ENCODE results near the gene TRIM63.
A peak's percentile ranks its signal among the peaks of the same experiment; 100 is the strongest.

The TRIM63 gene

GRCh38 chr1:26053718-26054560, 13.5 kb downstream of the TRIM63 start:
- no peak for DNase-seq

DNA sequence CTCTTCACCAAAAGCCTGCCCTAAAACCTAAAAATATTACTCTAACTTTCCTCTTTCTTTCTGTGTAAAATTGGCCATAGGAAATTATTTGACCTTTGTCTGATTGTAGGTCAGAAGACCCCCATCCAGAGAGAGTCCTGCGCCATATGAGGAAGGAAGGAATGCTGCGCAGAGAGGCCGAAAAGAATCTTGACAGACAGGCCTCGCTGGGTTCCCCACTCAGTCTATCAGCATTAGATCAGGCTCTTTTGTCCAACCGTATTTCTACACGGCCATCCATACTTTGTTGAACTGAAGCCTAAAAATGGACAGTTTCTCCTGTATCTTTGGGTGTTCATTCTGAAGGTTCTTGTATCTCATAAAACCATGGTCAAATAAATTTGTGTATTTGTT, 17.2 kb downstream of the TRIM63 start:
- no peak for DNase-seq

DNA sequence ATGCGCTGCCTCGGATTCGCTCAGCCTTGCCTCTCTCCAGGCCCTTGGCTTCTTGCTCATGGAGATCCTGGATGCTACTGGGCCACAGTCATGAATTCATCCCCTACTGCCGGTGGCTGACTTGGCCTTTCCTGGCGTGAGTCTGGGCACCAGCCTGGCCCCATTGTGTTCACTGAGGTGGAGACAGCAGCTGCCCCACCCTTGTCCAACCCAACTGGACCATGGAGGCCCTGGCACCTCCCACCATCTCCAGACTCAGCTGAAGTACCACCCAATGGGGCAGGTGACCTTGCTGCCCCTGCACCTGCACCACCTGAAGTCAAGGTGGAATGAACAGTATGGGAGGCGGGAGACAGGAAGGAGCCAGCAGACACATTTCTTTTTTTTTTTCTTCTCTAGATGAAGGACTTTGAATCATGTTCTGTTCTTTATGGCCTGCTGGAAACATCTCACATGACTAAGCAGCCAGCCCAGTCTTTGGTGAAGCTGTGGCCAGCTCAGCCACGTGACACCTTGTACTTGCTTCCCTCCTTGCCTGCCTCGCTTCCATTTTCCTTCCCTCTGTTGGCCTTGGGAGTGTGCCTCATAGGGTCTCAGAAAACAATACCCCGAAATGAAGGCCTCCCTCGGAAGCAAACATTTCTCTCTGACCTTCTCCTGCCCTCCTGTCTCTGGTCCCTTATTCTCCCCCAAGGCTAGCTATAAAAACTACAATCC, 17.7 kb downstream of the TRIM63 start:
- no peak for DNase-seq

GRCh38 chr1:26047278-26047874, 20.1 kb downstream of the TRIM63 start:
- no peak for DNase-seq

DNA sequence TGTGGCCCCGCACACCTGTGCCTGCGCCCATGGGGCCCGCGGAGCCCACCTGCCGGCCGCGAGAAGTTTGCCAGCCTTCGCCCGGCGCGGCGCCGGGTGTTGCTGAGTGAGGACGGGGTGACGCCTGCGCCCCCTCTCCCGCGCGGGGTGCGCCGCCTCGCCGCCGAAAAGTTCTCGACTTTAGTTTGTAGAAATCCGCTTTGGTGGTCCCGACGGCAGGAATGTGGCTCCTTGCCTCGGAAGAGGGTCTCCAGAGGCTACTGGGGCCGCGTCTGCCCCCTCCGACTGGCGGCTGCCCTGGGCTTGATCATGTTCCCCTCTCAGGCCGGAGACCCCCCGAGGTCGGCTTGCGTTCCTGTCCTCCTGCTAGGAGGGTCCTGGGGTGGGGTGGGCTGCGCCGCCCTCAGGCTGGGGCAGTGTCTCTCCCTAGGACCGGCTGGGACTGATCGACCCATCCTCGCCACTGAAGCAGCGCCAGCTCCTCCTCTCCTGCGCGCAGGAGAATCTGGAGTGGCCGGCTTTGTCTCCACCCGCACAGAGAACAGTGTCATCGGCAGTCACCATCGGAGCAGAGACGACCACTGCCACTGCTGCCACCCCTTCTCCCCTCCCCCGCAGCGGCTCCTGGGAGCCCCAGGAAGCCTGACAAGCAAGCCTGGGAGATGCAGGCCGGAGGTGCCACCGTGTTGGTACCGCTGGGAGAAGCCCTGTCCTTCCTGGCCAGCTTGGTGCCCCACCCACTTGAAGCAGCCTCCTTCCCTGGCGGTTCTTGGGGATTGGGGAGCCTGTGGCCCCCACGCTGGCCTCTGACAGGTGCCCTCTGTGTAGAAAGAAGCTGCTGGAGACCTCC, 21.0 kb downstream of the TRIM63 start:
- no peak for DNase-seq

GRCh38 chr1:26045722-26046245, 21.6 kb downstream of the TRIM63 start, which contains the start of gene SLC30A2:
SLC30A2 (minus strand) TSS chr1:26046118; CDS start chr1:26045896, 222 bp downstream.
- DNase-seq, result no peak

GRCh38 chr1:26044971-26045721, 22.3 kb downstream of the TRIM63 start:
- no peak for DNase-seq

DNA sequence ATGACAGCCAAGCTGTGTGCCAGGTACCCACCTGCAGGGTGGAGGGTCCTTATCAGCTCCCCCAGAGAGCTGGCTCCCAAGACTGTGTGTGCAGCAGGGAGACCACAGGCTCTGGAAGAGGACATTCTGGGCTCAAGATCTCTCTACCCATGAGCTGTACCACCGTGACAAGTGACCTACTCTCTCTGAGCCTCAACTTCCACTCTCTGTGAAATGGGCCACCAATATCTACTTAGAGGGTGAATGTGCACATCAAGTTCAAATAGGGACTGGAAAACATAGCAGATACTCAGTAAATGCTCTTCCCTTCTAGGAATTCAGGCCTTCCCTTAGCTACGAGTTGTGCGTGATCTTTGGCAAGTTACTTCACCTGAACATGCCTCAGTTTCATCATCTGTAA, 23.0 kb downstream of the TRIM63 start:
- DNase-seq, result no peak

DNA sequence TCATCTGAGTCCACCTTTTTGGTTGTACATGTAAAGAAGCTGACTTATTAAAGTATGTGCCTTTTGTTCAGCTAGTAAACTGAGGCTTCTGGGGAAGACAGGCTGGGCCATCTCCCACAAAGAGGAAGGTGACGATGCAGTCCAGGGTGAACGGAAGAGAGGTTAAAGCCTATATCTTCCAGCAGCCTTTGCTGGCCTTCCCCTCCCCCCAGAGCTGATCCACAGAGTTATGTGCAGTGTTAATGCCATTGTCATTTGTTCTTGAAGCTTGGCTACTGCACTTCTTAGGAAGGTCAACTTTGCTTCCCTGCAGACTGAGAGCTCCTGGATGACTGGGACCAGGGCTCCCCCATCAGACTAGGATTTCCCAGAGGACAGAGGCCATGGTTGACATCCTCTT, 23.7 kb downstream of the TRIM63 start:
- no peak for DNase-seq

- DNase-seq, result no peak
Measured at GRCh38 chr1:26041978-26042377, 25.5 kb downstream of the TRIM63 start.

DNA sequence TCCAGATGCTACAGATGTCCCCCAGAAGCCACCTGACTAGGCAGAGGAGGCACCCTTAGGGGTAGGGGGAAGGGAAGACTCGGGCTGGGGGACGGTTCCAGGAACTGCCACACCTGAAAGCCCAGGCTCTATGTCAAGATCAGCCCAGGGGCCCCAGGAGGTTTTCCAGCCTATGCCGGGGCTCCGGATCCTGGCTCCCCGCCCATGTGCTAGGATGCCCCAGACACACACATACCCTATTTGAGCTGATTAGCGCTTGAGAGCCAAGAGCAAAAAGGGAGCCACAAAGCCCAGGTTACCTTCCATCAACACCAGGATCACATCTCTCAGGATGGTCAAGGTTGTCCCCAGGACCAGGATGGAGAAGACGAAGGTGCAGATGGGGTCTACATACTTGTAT, 26.0 kb downstream of the TRIM63 start:
- DNase-seq, result no peak

DNA sequence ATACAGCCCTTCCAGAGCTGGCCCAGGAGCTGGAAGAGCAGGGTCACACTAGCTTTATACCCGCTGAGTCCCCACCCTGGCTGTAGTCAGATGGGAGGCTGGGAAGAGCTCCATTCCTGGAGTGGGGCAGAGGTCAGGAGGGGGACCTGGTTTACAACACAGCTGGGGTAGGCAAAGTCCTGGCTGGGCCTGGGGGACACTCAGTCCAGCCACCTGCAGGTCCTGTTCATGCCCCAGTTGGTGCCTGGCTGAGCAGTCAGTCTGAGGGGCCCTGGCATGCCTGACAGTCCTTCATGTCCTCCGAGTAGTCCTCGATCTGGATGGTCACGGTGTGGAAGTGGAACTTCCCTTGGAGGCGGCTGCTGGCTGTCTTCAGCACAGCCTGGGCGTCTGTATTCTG, 28.5 kb downstream of the TRIM63 start:
- DNase-seq, result no peak

DNA sequence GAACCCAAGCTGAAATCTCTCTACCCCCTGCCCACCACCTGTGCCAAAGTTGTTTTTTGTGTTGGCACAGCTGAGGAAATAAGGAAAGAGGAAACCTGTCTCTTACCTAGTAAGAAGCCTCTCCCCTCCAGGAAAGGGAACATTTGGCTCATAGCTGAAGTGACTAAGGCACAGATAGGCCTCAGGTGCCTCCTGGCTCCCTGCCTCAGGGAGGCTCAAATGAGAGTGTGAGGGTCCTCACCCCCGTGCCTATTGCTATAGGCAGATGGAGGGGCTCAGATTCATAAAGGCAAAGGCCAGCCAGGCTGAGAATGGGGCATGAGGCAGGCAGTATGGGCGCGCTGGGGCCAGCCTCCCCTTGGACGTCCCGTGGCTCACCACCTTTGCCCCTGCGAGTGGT, 29.0 kb downstream of the TRIM63 start:
- DNase-seq, result no peak

GRCh38 chr1:26037904-26038303, 29.5 kb downstream of the TRIM63 start:
- DNase-seq, result no peak

DNA sequence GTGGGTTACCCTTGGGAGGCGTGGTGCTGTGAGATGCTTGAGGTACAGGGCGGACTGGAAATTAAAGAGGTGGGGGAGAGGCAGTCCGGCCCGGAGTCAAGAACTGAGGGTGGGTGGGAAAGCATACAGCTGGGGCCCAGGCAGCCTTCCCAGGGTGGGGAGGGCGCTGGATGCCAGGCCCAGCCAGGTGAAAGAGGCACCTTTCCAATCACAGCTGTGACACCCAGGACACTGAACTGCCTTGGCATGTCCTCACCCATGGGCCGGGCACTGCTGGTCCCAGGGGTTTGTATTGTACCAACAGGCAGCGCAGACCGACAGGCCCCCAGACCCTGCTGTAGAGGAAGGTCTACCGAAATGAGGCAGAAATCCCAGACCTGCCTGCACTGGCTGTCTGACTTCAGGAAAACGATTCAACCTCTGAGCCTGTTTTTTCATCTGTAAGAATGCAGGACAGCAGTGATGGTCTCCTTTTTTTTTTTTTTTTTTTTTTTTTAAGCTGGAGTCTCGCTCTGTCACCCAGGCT, 30.6 kb downstream of the TRIM63 start:
- no peak for DNase-seq

DNA sequence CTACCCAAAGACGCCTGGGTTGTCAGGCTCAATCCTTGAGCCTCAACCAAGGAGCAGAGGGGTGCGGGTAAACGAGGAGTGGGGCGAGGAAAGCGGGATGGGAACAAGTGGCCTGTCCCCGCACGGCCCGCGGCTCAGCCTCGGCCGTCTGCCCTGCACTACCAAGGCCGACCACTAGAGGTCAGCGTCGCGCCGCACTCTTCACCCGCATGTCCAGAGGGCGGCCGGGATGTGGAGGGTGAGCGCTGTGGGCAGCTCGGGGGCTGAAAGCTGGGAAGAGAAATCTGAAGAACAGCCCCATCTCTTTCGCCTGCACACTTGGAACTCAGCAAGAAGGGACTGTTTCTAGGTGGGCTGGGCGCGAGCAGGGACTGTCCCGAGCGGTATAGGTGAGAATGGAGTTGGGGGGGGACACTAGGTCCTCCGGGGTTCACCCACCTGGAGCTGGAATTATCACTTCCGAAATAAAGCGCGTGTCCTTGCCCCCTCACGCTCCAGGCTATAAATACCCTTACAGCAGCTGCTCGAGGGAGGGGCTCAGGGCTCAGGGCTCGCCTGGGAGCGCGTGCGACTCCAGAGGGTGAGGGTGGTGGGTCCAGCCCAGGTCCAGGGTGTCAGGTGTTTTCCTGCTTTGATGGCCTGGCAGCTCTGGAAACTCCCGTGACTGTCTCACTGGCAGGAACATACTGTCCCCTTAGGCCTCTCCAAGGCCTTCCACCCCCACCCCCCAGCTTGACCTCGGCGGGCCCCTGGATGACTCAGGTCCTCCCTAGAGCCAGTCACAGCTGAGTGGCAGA, 31.3 kb downstream of the TRIM63 start:
- DNase-seq, result peak; percentile 49

GRCh38 chr1:26035203-26035958, 32.0 kb downstream of the TRIM63 start:
- DNase-seq, result peak; percentile 74

GRCh38 chr1:26034504-26035202, 32.8 kb downstream of the TRIM63 start:
- no peak for DNase-seq
